ENCODE measurements around the gene SMIM44. TPM values are rescaled to one million over a fixed set of nuclear protein-coding genes. Genes with fewer than 3 reads are reported as not detected.
A peak's percentile ranks its signal among the peaks of the same experiment; 100 is the strongest.
"Not testable (repeated sequence)": the region's sequence is repeated elsewhere in the genome, so short reads cannot be mapped to it uniquely, and the experiment has no call there.

The SMIM44 gene
- total and polyA plus RNA-seq, 9 of the 15 experiments (the other 6 are each of a cell fraction or from before 2014, with no cell fraction given), result not detected

GRCh38 chr19:3453840-3454239, 29.4 kb downstream of the SMIM44 start:
- DNase-seq (ENCODE audit: extremely low read depth in 1 of 4, low spot score in 3 of 4) (no peak), FAIRE-seq (no peak), ATAC-seq (no peak)
- TF ChIP-seq RCOR1 (IDR thresholded peaks at IDR 0.05; ENCODE audit: borderline replicate concordance in 1 of 2, low read depth in 2 of 2, low read length in 2 of 2) (no peak), NR3C1 (CRISPR knock-in tag; IDR thresholded peaks at IDR 0.05) (0 out of 2 replicates have a peak, but pooled peaks have one; percentile 13), ESRRB (CRISPR knock-in tag; IDR thresholded peaks at IDR 0.05; ENCODE audit: borderline replicate concordance) (no peak), E2F4 (CRISPR knock-in tag; IDR thresholded peaks at IDR 0.05; ENCODE audit: low read depth) (no peak), JUN (IDR thresholded peaks at IDR 0.05; ENCODE audit: borderline replicate concordance, low read depth, low read length) (no peak), JUN (CRISPR knock-in tag; IDR thresholded peaks at IDR 0.05; ENCODE audit: borderline replicate concordance) (no peak), RBM22 (IDR thresholded peaks at IDR 0.05; ENCODE audit: low read depth, low read length, poor library complexity, severe bottlenecking) (peak; percentile 85), PRPF4 (IDR thresholded peaks at IDR 0.05; ENCODE audit: insufficient read depth, low read depth, low read length, poor library complexity, severe bottlenecking) (no peak), CBFB (CRISPR knock-in tag; IDR thresholded peaks at IDR 0.05) (no peak), POLR2G (IDR thresholded peaks at IDR 0.05; ENCODE audit: low read depth, low read length) (peak; percentile 47), ATF3 (IDR thresholded peaks at IDR 0.05) (no peak), ATF3 (CRISPR knock-in tag; conservative IDR thresholded peaks at IDR 0.05) (no peak)
- TF ChIP-seq, protein P1, sequence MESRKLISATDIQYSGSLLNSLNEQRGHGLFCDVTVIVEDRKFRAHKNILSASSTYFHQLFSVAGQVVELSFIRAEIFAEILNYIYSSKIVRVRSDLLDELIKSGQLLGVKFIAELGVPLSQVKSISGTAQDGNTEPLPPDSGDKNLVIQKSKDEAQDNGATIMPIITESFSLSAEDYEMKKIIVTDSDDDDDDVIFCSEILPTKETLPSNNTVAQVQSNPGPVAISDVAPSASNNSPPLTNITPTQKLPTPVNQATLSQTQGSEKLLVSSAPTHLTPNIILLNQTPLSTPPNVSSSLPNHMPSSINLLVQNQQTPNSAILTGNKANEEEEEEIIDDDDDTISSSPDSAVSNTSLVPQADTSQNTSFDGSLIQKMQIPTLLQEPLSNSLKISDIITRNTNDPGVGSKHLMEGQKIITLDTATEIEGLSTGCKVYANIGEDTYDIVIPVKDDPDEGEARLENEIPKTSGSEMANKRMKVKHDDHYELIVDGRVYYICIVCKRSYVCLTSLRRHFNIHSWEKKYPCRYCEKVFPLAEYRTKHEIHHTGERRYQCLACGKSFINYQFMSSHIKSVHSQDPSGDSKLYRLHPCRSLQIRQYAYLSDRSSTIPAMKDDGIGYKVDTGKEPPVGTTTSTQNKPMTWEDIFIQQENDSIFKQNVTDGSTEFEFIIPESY (CRISPR knock-in tag; IDR thresholded peaks at IDR 0.05), result peak; percentile 95
- CTCF ChIA-PET (ENCODE audit: low intra/inter-chr PET ratio), result no interaction called here
- Histone ChIP-seq H3K4me3 (no peak overlapping the region), H3K4me1 (replicated peaks in 1 of 2; ENCODE audit: control insufficient read depth in 2 of 2, insufficient read depth in 2 of 2, low read length in 2 of 2) (peaks cover 3 to 44% of the 10 kb centered on the region in 2 experiments; a peak in 2 of 5 replicates), H3K4me2 (ENCODE audit: insufficient read depth, low read length) (no peak overlapping the region), H3K27me3 (ENCODE audit: control insufficient read depth in 2 of 2, insufficient read depth in 2 of 2, low read length in 2 of 2) (no peaks in the 10 kb centered on the region), H3K9me3 (replicated peaks; ENCODE audit: control insufficient read depth, insufficient read depth, low read depth, low read length) (no peaks in the 10 kb centered on the region), H3K79me2 (ENCODE audit: control insufficient read depth, insufficient read depth, low read length) (peaks cover 5% of the 10 kb centered on the region; the same call in 2 of the 3 replicates), H3K36me3 (ENCODE audit: control insufficient read depth, insufficient read depth, low read length) (peaks cover 93% of the 10 kb centered on the region), H3K27ac (ENCODE audit: extremely low read depth, low read depth, low read length) (no peak overlapping the region), H3K9ac (ENCODE audit: insufficient read depth in 1 of 2, low read depth in 2 of 2, low read length in 2 of 2) (no peak overlapping the region), H4K20me1 (replicated peaks; ENCODE audit: control insufficient read depth, insufficient read depth, low read length) (peaks cover 8% of the 10 kb centered on the region), H3K9me1 (ENCODE audit: control insufficient read depth, insufficient read depth, low read length) (no peaks in the 10 kb centered on the region), H2AFZ (ENCODE audit: low read depth, low read length) (no peak overlapping the region)
- POLR2A ChIA-PET, result no interaction called here
- intact Hi-C loops (cut with micrococcal nuclease), result no loop called here
- 91% methylated on average over 18 of the region's 25 CpGs for WGBS (ENCODE audit: insufficient coverage, low coverage, missing lambda C conversion rate)
- in situ Hi-C loops (cut with MboI), result no loop called here
- no TSS peak for BruUV-seq (replicated peaks)

GRCh38 chr19:3452942-3453214, 30.4 kb downstream of the SMIM44 start:
- H4K20me1 ChIP-seq (replicated peaks; ENCODE audit: control insufficient read depth, insufficient read depth, low read length); H3K9ac ChIP-seq (ENCODE audit: insufficient read depth in 1 of 2, low read depth in 2 of 2, low read length in 2 of 2); H3K9me3 ChIP-seq (replicated peaks; ENCODE audit: control insufficient read depth, insufficient read depth, low read depth, low read length); H2AFZ ChIP-seq (ENCODE audit: low read depth, low read length); H3K79me2 ChIP-seq (ENCODE audit: control insufficient read depth, insufficient read depth, low read length); H3K27me3 ChIP-seq (ENCODE audit: control insufficient read depth in 2 of 2, insufficient read depth in 2 of 2, low read length in 2 of 2); H3K9me1 ChIP-seq (ENCODE audit: control insufficient read depth, insufficient read depth, low read length); CTCF ChIA-PET (ENCODE audit: low intra/inter-chr PET ratio); intact Hi-C loops (cut with micrococcal nuclease); H3K27ac ChIP-seq (ENCODE audit: extremely low read depth, low read depth, low read length); DNase-seq (ENCODE audit: extremely low read depth in 1 of 4, low spot score in 3 of 4); BruUV-seq (replicated peaks); H3K4me3 ChIP-seq; H3K4me2 ChIP-seq (ENCODE audit: insufficient read depth, low read length); in situ Hi-C loops (cut with MboI); FAIRE-seq; ATAC-seq: not testable (repeated sequence)
- H3K36me3 ChIP-seq (ENCODE audit: control insufficient read depth, insufficient read depth, low read length), result peaks cover 91% of the 10 kb centered on the region
- 96% methylated on average over 10 of the region's 10 CpGs for WGBS (ENCODE audit: insufficient coverage, low coverage, missing lambda C conversion rate)
- POLR2A ChIA-PET, result interaction anchor here (0.5 kb wide), 1 partner anchor 88 kb away, joined by 4 read pairs; no protein-coding TSS in a partner anchor
- H3K4me1 ChIP-seq (replicated peaks in 1 of 2; ENCODE audit: control insufficient read depth in 2 of 2, insufficient read depth in 2 of 2, low read length in 2 of 2), result peaks cover 3 to 42% of the 10 kb centered on the region in 2 experiments; a peak in 2 of 5 replicates

All from K562 (cell line).